NCI-H146 treated with DMSO at 0.1 percent for 48 hours (cell line): ENCODE results near the gene SERTAD1.
"Not testable (repeated sequence)": the region's sequence is repeated elsewhere in the genome, so short reads cannot be mapped to it uniquely, and the experiment has no call there.

Experiments
- DNase-seq: peaks from one replicate; lab custom pipeline; 2025; ENCODE audit not compliant: unreplicated experiment; lab: John Stamatoyannopoulos, UW

The SERTAD1 gene

GRCh38 chr19:40422748-40423566 lies 2.8 kb downstream of the SERTAD1 start:
- no peak for DNase-seq

GRCh38 chr19:40421993-40422747 lies 3.6 kb downstream of the SERTAD1 start:
- no peak for DNase-seq

DNA sequence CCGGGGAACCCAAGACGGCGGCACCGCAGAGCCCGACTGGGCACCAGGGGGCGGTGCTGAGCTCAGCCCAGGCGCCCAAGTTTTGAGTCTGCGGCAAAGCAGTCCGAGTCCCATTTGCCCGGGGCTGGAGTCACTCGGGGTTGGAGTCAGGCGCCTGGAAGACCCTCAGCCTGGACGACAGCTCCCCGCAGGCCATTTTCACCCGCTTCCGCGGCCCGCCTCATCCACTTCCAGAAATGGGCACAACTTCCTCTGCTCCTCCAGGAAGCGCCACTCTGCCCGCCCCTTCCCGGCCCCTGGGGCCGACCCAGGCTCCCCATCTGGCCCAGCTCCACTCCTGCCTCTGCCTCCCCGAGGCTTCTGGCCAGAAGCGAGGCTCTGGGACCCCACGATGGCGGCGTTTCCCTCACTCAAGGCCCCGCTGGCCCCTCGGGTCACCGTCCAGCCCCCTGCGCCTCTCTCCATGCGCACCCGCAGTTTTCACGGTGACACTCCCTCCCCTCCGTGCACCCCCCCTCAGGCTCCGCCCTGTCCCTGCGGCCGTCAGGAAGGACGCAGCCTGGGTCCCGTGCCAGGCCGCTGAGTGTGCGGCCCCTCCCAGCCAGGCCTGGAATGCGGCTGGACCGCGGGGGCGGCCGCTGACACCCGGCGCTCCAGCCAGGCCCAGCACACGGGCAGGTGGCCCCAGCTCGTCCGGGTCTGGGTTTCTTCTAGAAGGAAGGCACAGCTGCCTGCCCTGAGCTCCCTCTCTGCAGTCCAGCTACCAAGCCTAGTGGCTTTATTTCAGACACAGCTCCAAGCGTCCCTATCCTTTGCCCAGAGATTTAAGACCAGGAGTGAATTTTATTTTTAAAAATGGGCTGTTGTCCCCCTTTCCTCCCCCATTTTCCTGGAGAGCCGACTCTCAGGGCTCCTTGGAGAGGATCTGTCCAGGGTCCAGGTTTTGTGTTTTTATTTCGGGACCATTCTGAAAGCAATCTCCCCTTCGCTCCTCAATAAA lies 4.7 kb downstream of the SERTAD1 start:
- peak; percentile 23 for DNase-seq

- DNase-seq = no peak
Observed at GRCh38 chr19:40420451-40420765, 5.4 kb downstream of the SERTAD1 start.

GRCh38 chr19:40419780-40420179 lies 6.0 kb downstream of the SERTAD1 start:
- DNase-seq = no peak

GRCh38 chr19:40419066-40419612 lies 6.7 kb downstream of the SERTAD1 start:
- no peak for DNase-seq

GRCh38 chr19:40418040-40418439 lies 7.8 kb downstream of the SERTAD1 start:
- no peak for DNase-seq

- DNase-seq = no peak
Observed at GRCh38 chr19:40417643-40417981, 8.2 kb downstream of the SERTAD1 start.

- no peak for DNase-seq
Observed at GRCh38 chr19:40416918-40417642, 8.7 kb downstream of the SERTAD1 start.

DNA sequence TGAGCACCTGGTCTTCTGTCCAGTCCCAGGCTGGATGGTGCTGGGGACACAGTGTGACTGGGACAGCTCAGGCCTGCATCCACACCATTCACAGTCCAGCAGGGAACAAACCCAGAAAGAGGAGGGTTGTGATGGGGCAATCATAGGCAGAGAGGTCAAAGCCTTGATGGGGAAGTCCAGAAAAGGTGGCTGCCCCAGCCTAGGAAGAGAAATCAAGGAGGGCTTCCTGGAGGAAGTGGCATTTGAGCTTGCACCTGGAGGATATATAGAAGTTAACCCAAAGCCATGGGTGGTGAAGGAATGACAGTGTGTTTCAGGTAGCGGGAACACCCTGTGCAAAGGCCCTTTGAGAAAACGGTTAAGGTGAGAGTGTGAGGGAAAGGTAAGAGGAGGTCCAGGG lies 10.0 kb downstream of the SERTAD1 start:
- DNase-seq = no peak

- DNase-seq = no peak
Observed at GRCh38 chr19:40414542-40415535, 11.0 kb downstream of the SERTAD1 start.

DNA sequence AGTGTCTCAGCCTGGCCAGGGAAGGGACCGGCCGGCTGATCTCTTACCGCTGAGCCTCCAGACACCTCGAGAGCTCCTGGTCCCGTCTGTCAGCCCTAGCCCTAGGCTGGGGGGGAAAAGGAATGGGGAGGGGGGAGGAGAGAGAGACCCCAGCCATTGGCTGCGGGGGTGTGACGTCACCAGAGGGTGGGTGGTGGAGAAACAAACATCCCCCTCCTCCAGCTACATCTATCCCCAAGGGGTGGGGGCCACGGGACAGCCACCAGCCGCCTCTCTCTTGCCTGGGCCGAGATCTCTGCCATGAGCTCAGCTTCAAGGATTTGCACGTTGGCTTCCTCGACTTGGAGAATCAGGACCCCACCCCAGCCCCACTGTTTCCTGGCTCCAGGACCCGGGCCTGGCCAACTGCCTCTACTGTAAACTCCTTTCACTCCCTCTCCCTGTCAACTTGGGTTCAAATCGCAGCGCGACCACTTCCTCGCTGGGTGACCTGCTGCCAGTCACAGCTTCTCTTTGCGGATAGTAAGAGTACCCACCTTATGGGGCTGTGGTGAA lies 12.4 kb downstream of the SERTAD1 start, which contains the start of gene PRX:
Gene PRX, minus strand, starts transcription at position 88 of the 555 bp plus-strand sequence. CDS start 5,446 bp downstream, outside the sequence.
- no peak for DNase-seq

GRCh38 chr19:40412866-40413265 lies 12.9 kb downstream of the SERTAD1 start:
- DNase-seq = no peak

- DNase-seq = no peak
Observed at GRCh38 chr19:40411958-40412499, 13.8 kb downstream of the SERTAD1 start.

- no peak for DNase-seq
Observed at GRCh38 chr19:40411125-40411842, 14.5 kb downstream of the SERTAD1 start.

DNA sequence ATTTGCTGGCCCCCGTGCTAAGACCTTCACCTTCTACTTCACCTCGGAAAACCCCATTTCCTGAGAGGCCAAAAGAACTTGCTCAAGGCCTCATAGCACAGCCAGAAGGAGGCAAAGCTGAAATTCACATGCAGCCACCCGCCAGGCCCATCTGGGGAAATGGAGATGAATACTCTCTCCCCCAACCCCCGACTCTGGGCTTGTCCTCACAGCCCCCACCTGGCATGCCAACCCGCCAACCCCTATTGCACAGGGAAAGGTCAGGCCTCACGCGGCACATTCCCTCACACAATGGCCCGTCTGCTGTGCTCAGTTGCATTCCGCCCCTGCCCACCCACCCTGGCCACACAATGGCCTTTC lies 15.8 kb downstream of the SERTAD1 start:
- no peak for DNase-seq

GRCh38 chr19:40408598-40408925 lies 17.2 kb downstream of the SERTAD1 start:
- DNase-seq = not testable (repeated sequence)
